H1 (cell line): ENCODE data around the gene NARS2. TPM values are rescaled to one million over a fixed set of nuclear protein-coding genes. Genes with fewer than 3 reads are reported as not detected.

Experiments used
- CBX5 ChIP-seq: fragments of 300-800, 300-1000 bp; sonication (generic); IDR thresholded peaks from 2 replicates; pipeline ENCODE4 v1.7.1; 2016; ENCODE audit warnings: antibody characterized with exemption, low read length, low read depth
- E2F6 ChIP-seq: IDR thresholded peaks from 2 replicates; pipeline ENCODE4 v1.6.1; 2012; ENCODE audit warnings: inconsistent platforms
- NRF1 ChIP-seq: IDR thresholded peaks from 2 replicates; pipeline ENCODE4 v1.6.1; 2011; ENCODE audit warnings: mild to moderate bottlenecking, low read depth, low read length, improper control_type of control experiment
- POLR2A ChIP-seq, 2 experiments: IDR thresholded peaks; 1 replicate in 1 of 2; 2 replicates in 1 of 2; pipeline ENCODE4 v1.6.1; 2011; ENCODE audit warnings: low read depth in 2 of 2, low read length in 2 of 2, mild to moderate bottlenecking in 2 of 2; ENCODE audit errors: control extremely low read depth in 1 of 2
- SIN3A ChIP-seq, 2 experiments: IDR thresholded peaks in 1 of 2; conservative IDR thresholded peaks in 1 of 2; 2 replicates each; pipeline ENCODE4 v1.6.1; 2011 to 2012; ENCODE audit warnings: low read length in 2 of 2, improper control_type of control experiment in 1 of 2, low read depth in 1 of 2, mild to moderate bottlenecking in 1 of 2
- polyA plus RNA-seq, 7 experiments: library from polyadenylated mRNA; depleted of rRNA in 3 of 7; stranded (reverse) in 5 of 7; unstranded in 2 of 7; fragments of >200 nt in 5 of 7; fragments of 200-250 nt in 2 of 7; gene quantifications; 1 replicate in 5 of 7; 2 replicates in 1 of 7; 4 replicates in 1 of 7; pipeline versions ENCODE4 v1.2.1 to v1.2.3, GENCODE V29; 2011 to 2013; ENCODE audit warnings: missing spikeins in 2 of 7, mixed read lengths in 2 of 7
- total RNA-seq: library from RNA; stranded (reverse); fragmentation: NEBNext Ultra II Directional; extraction: Animal tissue kit (Norgen Biotek cat#: 25700); gene quantifications from 2 replicates; pipeline ENCODE4 v1.2.1, GENCODE V29; 2021

The NARS2 gene
- total and polyA plus RNA-seq, 2 of the 8 experiments (the other 6 are each of a cell fraction or from before 2014, with no cell fraction given), result 26.2 to 51.6 TPM

- TF ChIP-seq NRF1 (no peak), SIN3A (conservative IDR thresholded peaks at IDR 0.05 in 1 of 2, IDR thresholded peaks at IDR 0.05 in 1 of 2; ENCODE audit: low read depth in 1 of 2, low read length in 2 of 2) (no peak), E2F6 (no peak), POLR2A (IDR thresholded peaks at IDR 0.05; ENCODE audit: control extremely low read depth in 1 of 2, low read depth in 2 of 2, low read length in 2 of 2) (no peak), CBX5 (no peak)
Measured at GRCh38 chr11:78567209-78567608, 7.5 kb downstream of the NARS2 start (continued).
